Measurements from ENCODE around the gene ESRRA. TPM values are rescaled to one million over a fixed set of nuclear protein-coding genes. Genes with fewer than 3 reads are reported as not detected.

ESRRA gene
- total RNA-seq, 1 experiment from 2014 or later: 111 TPM

DNA sequence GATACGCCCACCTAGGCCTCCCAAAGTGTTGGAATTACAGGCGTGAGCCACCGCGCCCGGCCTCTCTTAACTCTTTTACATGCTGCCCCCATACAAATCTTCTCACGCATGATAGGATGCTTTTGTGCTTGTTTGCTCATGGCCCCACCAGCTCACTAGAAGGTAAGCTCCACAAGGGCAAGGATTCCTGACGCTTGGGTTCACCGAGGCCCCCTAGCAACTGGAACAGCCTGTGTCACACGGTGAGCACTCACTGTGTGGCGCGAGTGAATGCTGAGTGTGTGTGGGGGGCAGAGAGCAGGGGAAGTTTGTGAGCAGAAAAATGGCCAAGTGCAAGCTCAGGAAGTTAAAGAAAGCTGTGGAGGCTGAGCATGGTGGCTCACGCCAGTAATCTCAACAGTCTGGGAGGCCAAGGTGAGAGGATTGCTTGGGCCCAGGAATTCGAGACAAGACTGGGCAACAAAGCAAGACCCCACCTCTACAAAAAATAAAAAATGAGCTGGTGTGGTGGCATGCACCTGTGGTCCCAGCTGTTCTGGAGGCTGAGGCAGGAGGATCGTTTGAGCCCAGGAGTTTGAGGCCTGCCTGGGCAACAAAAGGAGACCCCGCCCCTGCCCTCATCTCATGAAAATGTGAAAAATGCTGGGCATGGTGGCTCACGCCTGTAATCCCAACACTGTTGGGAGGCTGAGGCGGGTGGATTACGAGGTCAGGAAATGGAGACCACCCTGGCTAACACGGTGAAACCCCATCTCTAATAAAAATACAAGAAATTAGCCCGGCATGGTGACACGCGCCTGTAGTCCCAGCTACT is 23.2 kb upstream of the ESRRA start:
- Histone ChIP-seq H3K4me2 (ENCODE audit: low read length) (no peak overlapping the region), H3K9me2 (replicated peaks; ENCODE audit: low read length) (no peaks in the 10 kb centered on the region), H2AFZ (ENCODE audit: low read length) (no peak overlapping the region), H3K27me3 (ENCODE audit: low read length) (no peaks in the 10 kb centered on the region), H3K4me1 (ENCODE audit: insufficient read depth, low read length) (peaks cover 21% of the 10 kb centered on the region), H3K79me2 (ENCODE audit: low read length) (peaks cover 22% of the 10 kb centered on the region), H3K27ac (ENCODE audit: low read length) (no peak overlapping the region), H3K9ac (ENCODE audit: low read length) (no peak overlapping the region), H3K36me3 (ENCODE audit: low read depth, low read length) (no peaks in the 10 kb centered on the region; the same call in 1 of the 2 replicates), H4K20me1 (ENCODE audit: low read length) (no peaks in the 10 kb centered on the region), H3K4me3 (ENCODE audit: low read length) (no peak overlapping the region), H3F3A (ENCODE audit: low read length, unreplicated experiment) (no peaks in the 10 kb centered on the region), H3K9me3 (ENCODE audit: low read length) (no peaks in the 10 kb centered on the region)
- BruUV-seq (replicated peaks): no TSS peak
- DNase-seq: no peak
- intact Hi-C loops (cut with micrococcal nuclease): no loop called here
- TF ChIP-seq, protein P1, sequence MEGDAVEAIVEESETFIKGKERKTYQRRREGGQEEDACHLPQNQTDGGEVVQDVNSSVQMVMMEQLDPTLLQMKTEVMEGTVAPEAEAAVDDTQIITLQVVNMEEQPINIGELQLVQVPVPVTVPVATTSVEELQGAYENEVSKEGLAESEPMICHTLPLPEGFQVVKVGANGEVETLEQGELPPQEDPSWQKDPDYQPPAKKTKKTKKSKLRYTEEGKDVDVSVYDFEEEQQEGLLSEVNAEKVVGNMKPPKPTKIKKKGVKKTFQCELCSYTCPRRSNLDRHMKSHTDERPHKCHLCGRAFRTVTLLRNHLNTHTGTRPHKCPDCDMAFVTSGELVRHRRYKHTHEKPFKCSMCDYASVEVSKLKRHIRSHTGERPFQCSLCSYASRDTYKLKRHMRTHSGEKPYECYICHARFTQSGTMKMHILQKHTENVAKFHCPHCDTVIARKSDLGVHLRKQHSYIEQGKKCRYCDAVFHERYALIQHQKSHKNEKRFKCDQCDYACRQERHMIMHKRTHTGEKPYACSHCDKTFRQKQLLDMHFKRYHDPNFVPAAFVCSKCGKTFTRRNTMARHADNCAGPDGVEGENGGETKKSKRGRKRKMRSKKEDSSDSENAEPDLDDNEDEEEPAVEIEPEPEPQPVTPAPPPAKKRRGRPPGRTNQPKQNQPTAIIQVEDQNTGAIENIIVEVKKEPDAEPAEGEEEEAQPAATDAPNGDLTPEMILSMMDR (conservative IDR thresholded peaks at IDR 0.05; ENCODE audit: low read depth, low read length): no peak
- no peak for TF ChIP-seq EZH2 (IDR thresholded peaks at IDR 0.05; ENCODE audit: low read length, unreplicated experiment)
- no peak for TF ChIP-seq EZH2phosphoT487 (IDR thresholded peaks at IDR 0.05; ENCODE audit: borderline replicate concordance, low read length)
- ChIA-PET CTCF (interaction anchor here (0.7 kb wide), 1 partner anchor 73 kb away, joined by 17 read pairs; no protein-coding TSS in a partner anchor), POLR2A (ENCODE audit: unreplicated experiment) (interaction anchor here (0.6 kb wide), 1 partner anchor 17 kb away, joined by 3 read pairs; no protein-coding TSS in a partner anchor)
- no peak for ATAC-seq

DNA sequence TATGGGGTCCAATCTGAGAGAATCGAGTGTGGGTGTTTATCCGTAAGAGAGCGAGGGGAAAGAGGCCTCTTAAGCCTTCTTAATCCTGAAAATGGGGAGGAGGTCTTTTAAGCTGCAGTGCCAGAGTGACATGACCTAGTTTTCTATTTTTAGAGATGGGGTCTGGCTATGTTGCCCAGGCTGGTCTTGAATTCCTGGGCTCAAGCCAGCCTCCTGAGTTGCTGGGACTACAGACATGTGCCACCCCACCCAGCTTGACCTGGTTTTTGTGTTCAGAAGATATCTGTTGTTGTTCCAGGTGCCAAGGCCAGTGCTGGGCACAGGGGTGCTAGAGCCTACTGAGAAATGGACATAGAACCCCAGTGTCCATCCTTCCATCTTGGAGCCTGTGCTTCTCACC is 22.2 kb upstream of the ESRRA start:
- H3K4me3 ChIP-seq (ENCODE audit: low read length): peak overlapping the region; percentile 73; the same call in 1 of the 2 replicates
- DNase-seq (no peak), ATAC-seq (no peak)
- H3K27ac ChIP-seq (ENCODE audit: low read length): no peak overlapping the region
- no peaks in the 10 kb centered on the region for H3F3A ChIP-seq (ENCODE audit: low read length, unreplicated experiment)
- POLR2A ChIA-PET (ENCODE audit: unreplicated experiment): no interaction called here
- peaks cover 28% of the 10 kb centered on the region for H3K79me2 ChIP-seq (ENCODE audit: low read length)
- no peaks in the 10 kb centered on the region for H3K9me2 ChIP-seq (replicated peaks; ENCODE audit: low read length)
- H3K9me3 ChIP-seq (ENCODE audit: low read length): no peaks in the 10 kb centered on the region
- peaks cover 18% of the 10 kb centered on the region for H3K4me1 ChIP-seq (ENCODE audit: insufficient read depth, low read length)
- no TSS peak for BruUV-seq (replicated peaks)
- H4K20me1 ChIP-seq (ENCODE audit: low read length): no peaks in the 10 kb centered on the region
- H3K9ac ChIP-seq (ENCODE audit: low read length): 0 out of 2 replicates have a peak overlapping the region, but pooled peaks have one; percentile 75
- CTCF ChIA-PET: interaction anchor here (1.0 kb wide), 1 partner anchor 18 kb away, joined by 5 read pairs; no protein-coding TSS in a partner anchor
- intact Hi-C loops (cut with micrococcal nuclease): no loop called here
- H3K4me2 ChIP-seq (ENCODE audit: low read length): peak overlapping the region; percentile 90
- H3K36me3 ChIP-seq (ENCODE audit: low read depth, low read length): no peaks in the 10 kb centered on the region; the same call in 1 of the 2 replicates
- TF ChIP-seq EZH2 (IDR thresholded peaks at IDR 0.05; ENCODE audit: low read length, unreplicated experiment) (no peak), EZH2phosphoT487 (IDR thresholded peaks at IDR 0.05; ENCODE audit: borderline replicate concordance, low read length) (no peak)
- TF ChIP-seq, protein P1 (conservative IDR thresholded peaks at IDR 0.05; ENCODE audit: low read depth, low read length): no peak
- H3K27me3 ChIP-seq (ENCODE audit: low read length): no peaks in the 10 kb centered on the region
- H2AFZ ChIP-seq (ENCODE audit: low read length): no peak overlapping the region
